PFSK-1 (cell line): ENCODE measurements around the gene CSKMT.

Source experiments
- POLR2AphosphoS5 ChIP-seq: IDR thresholded peaks from 2 replicates; pipeline ENCODE4 v1.6.1; 2012; ENCODE audit warnings: low read depth, mild to moderate bottlenecking, control low read depth, low read length, moderate library complexity
- REST ChIP-seq, 2 experiments: IDR thresholded peaks; 2 replicates each; pipeline versions ENCODE4 v1.6.1 to v1.8.0; 2011 to 2012; ENCODE audit warnings: low read depth in 2 of 2, low read length in 2 of 2, control low read depth in 1 of 2, inconsistent platforms in 1 of 2, mild to moderate bottlenecking in 1 of 2, moderate library complexity in 1 of 2; ENCODE audit not compliant: insufficient read depth in 1 of 2
- TAF1 ChIP-seq: IDR thresholded peaks from 2 replicates; pipeline ENCODE4 v1.6.1; 2012; ENCODE audit warnings: low read length, control low read depth, borderline replicate concordance; ENCODE audit not compliant: insufficient read depth

DNA sequence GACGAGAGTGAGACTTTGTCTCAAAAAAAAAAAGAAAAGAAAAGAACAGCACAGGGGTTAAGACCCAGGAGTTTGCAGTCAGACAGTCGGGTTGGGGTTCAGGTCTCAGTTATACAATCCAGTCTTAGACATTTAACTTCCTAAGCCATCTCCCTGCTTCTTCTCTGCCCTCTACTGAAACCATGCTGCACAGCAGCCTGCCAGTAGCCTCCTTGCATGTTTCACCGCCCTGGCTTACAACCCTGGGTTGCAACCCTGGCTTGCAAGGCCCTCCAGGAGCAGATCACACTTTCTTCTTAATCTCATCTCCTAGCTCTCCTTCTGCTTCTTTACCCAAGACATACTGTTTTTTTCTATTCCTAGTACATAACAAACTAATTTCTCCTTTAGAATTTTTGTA lies 37.4 kb upstream of the CSKMT start:
- TF ChIP-seq REST (IDR thresholded peaks at IDR 0.05; ENCODE audit: insufficient read depth in 1 of 2, low read depth in 2 of 2, low read length in 2 of 2) (no peak), POLR2AphosphoS5 (no peak), TAF1 (no peak)
